ENCODE results near the gene GALNT16. TPM values are rescaled to one million over a fixed set of nuclear protein-coding genes. Genes with fewer than 3 reads are reported as not detected.
A peak's percentile ranks its signal among the peaks of the same experiment; 100 is the strongest.

Gene GALNT16
- total RNA-seq, 4 donors from 2014 or later, result 2.1 to 4.6 (median 3.4) TPM

DNA sequence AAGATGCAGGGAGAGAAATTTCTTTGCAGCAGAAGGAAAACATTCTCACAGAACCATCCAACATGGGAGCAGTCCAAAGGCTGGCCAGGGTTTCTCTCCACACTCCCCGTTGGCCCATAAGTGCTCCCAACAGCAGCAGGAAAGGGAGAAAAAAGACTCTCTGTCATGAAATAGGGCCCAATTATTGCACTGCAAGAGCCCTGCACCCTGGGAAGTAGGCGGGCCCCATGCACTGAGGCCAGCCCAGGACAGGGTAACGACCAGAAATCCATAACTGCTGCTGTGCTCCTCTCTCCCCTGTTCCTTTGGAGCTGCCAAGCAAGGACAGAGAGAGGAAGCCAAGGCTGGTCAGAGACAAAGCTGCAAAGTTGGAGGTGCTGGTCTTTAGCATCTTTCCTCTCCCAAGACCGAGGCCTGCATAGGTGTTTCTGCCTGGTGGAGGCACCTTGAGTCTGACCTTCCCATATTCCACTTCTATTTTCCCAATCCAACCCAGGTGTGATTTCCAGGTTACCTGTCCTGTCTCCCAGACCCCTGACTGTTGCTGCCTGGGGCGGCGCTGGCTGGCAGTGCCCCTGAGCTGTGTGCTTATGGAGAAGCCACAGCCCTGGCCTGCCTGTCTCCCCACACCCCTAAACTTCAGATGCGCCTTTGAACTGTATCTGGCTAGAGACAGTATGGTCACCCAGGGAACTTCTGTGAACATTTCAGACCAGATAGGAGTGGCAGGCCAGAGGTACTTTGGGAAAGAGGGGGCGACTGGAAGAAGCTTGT lies 6.8 kb downstream of the GALNT16 start:
- H3K27ac ChIP-seq, result no peak overlapping the region
- DNase-seq (ENCODE audit: low spot score in 2 of 2), result peak in 1 of 2 donors; percentile 57
- H3K4me1 ChIP-seq, result peaks cover 6% of the 10 kb centered on the region
- 80% methylated on average over 8 of the region's 8 CpGs for WGBS
- no peak overlapping the region for H3K4me3 ChIP-seq
- no peaks in the 10 kb centered on the region for H3K9me3 ChIP-seq
- TF ChIP-seq EP300 (IDR thresholded peaks at IDR 0.05), result no peak
- TF ChIP-seq POLR2AphosphoS5 (IDR thresholded peaks at IDR 0.05), result no peak
- TF ChIP-seq POLR2A (IDR thresholded peaks at IDR 0.05), result no peak
- TF ChIP-seq, protein P1, sequence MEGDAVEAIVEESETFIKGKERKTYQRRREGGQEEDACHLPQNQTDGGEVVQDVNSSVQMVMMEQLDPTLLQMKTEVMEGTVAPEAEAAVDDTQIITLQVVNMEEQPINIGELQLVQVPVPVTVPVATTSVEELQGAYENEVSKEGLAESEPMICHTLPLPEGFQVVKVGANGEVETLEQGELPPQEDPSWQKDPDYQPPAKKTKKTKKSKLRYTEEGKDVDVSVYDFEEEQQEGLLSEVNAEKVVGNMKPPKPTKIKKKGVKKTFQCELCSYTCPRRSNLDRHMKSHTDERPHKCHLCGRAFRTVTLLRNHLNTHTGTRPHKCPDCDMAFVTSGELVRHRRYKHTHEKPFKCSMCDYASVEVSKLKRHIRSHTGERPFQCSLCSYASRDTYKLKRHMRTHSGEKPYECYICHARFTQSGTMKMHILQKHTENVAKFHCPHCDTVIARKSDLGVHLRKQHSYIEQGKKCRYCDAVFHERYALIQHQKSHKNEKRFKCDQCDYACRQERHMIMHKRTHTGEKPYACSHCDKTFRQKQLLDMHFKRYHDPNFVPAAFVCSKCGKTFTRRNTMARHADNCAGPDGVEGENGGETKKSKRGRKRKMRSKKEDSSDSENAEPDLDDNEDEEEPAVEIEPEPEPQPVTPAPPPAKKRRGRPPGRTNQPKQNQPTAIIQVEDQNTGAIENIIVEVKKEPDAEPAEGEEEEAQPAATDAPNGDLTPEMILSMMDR (IDR thresholded peaks at IDR 0.05), result no peak
- H3K36me3 ChIP-seq, result no peaks in the 10 kb centered on the region
- peaks cover 19% of the 10 kb centered on the region for H3K27me3 ChIP-seq

DNA sequence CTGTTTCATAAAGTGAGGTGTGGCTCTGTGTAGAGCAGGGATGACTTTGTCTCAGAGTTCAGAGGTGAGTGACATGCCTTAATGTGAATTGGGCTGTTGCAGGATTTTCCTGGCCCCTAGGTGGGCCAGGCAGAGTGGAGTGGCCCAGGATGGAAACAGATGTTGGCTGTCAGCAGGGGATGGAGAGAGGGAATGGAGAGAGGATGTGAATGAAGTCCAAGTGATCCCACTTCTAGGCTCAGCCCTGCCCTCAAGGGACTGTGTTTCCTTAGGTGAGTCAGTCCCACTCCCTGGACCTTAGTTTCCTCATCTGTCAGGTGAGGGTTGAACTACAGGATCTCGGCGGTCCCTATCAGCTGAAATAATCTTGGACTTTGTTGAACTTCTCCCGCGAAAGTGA lies 7.5 kb downstream of the GALNT16 start:
- no peak overlapping the region for H3K27ac ChIP-seq
- H3K9me3 ChIP-seq, result no peaks in the 10 kb centered on the region
- 89% methylated on average over 4 of the region's 4 CpGs for WGBS
- no peak overlapping the region for H3K4me3 ChIP-seq
- TF ChIP-seq POLR2AphosphoS5 (IDR thresholded peaks at IDR 0.05) (no peak), EP300 (IDR thresholded peaks at IDR 0.05) (no peak), POLR2A (IDR thresholded peaks at IDR 0.05) (no peak)
- TF ChIP-seq, protein P1 (IDR thresholded peaks at IDR 0.05), result no peak
- H3K27me3 ChIP-seq, result peaks cover 12% of the 10 kb centered on the region
- H3K4me1 ChIP-seq, result no peaks in the 10 kb centered on the region
- no peaks in the 10 kb centered on the region for H3K36me3 ChIP-seq
- no peak for DNase-seq (ENCODE audit: low spot score in 2 of 2)

DNA sequence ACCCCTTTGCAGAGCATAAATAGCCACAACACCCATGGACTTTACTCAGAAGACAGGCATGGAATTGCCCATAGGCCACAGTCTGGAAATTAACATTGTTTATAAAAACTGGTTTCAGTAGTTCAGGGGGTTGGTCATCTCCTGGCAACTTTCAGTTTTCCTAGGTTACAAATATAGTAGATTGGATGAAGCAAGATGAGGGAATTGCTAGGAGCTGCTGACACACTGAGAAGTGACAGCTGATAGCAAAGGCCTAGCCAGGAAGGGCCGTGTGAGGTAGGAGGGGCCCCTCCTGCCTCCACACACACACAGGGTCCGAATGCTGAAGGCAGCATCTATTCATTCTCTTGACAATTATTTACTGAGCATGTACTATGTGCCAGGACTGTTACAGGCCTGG lies 8.3 kb downstream of the GALNT16 start:
- TF ChIP-seq EP300 (IDR thresholded peaks at IDR 0.05) (no peak), POLR2AphosphoS5 (IDR thresholded peaks at IDR 0.05) (no peak), POLR2A (IDR thresholded peaks at IDR 0.05) (no peak)
- TF ChIP-seq, protein P1 (IDR thresholded peaks at IDR 0.05), result no peak
- Histone ChIP-seq H3K36me3 (no peaks in the 10 kb centered on the region), H3K27ac (no peak overlapping the region), H3K9me3 (no peaks in the 10 kb centered on the region), H3K4me3 (no peak overlapping the region), H3K27me3 (peaks cover 6% of the 10 kb centered on the region), H3K4me1 (no peaks in the 10 kb centered on the region)
- WGBS, result 71% methylated on average over 2 of the region's 2 CpGs
- no peak for DNase-seq (ENCODE audit: low spot score in 2 of 2)

DNA sequence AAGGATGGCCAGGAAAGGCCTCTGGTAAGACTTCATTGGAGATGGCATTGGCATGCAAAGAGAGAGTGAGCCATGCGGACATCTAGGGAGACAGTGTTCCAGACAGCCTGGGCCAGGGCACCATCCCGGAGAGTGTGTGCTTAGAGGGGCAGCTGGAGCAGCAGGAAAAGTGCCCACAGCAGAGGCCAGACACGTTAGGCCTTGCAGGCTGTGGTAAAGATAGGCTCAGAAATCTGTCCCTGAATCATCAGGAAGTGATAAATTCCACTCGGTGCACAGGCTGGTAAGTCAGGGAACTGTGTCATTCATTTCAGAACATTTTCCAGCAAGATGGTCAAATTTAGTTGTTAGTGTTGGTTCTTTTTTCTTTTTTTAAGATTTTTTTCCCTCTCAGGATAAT lies 8.8 kb downstream of the GALNT16 start:
- no peak overlapping the region for H3K27ac ChIP-seq
- H3K36me3 ChIP-seq, result no peaks in the 10 kb centered on the region
- TF ChIP-seq, protein P1 (IDR thresholded peaks at IDR 0.05), result no peak
- TF ChIP-seq POLR2A (IDR thresholded peaks at IDR 0.05) (no peak), POLR2AphosphoS5 (IDR thresholded peaks at IDR 0.05) (no peak), EP300 (IDR thresholded peaks at IDR 0.05) (no peak)
- H3K9me3 ChIP-seq, result no peaks in the 10 kb centered on the region
- no peaks in the 10 kb centered on the region for H3K4me1 ChIP-seq
- H3K27me3 ChIP-seq, result peaks cover under 1% of the 10 kb centered on the region
- WGBS, result 56% methylated on average over 4 of the region's 4 CpGs
- H3K4me3 ChIP-seq, result no peak overlapping the region
- DNase-seq (ENCODE audit: low spot score in 2 of 2), result no peak

DNA sequence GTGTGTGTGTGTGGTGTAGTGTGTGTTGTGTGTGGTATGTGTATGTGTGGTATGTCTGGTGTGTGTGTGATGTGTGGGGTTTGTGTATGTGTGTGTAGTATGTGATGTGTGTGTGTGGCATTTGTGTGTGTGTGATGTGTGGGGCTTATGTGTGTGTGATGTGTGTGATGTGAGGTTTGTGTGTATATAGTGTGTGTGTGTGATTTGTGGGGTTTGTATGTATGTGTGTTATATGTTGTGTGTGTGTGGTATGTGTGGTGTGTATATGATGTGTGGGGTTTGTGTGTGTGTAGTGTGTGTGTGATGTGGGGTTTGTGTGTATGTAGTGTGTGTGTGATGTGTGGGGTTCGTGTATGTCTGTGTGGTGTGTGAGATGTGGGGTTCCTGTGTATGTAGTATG lies 9.4 kb downstream of the GALNT16 start:
- Histone ChIP-seq H3K27me3 (no peaks in the 10 kb centered on the region), H3K27ac (no peak overlapping the region), H3K4me3 (no peak overlapping the region), H3K9me3 (no peaks in the 10 kb centered on the region), H3K4me1 (no peaks in the 10 kb centered on the region), H3K36me3 (no peaks in the 10 kb centered on the region)
- no peak for DNase-seq (ENCODE audit: low spot score in 2 of 2)
- TF ChIP-seq POLR2AphosphoS5 (IDR thresholded peaks at IDR 0.05) (no peak), EP300 (IDR thresholded peaks at IDR 0.05) (no peak), POLR2A (IDR thresholded peaks at IDR 0.05) (no peak)
- TF ChIP-seq, protein P1 (IDR thresholded peaks at IDR 0.05), result no peak
- WGBS, result 82% methylated on average over 1 of the region's 1 CpG

Measured in suprapubic skin (tissue), 4 donors.